Esophagus muscularis mucosa (tissue), 4 donors: ENCODE results near the gene MAML3.

Source experiments
- CTCF ChIP-seq, 3 experiments: fragments of 200-600 bp in 2 of 3; fragments of 450-650 bp in 1 of 3; sonication (generic) in 2 of 3; IDR thresholded peaks; one replicate each; pipeline ENCODE4 v1.5.1; 2017 to 2019; ENCODE audit warnings: antibody characterized with exemption in 3 of 3, mild to moderate bottlenecking in 2 of 3, moderate library complexity in 1 of 3
- EP300 ChIP-seq: sonication (generic); formaldehyde crosslinking; IDR thresholded peaks from one replicate; pipeline ENCODE4 v1.6.1; 2017; ENCODE audit warnings: antibody characterized with exemption
- POLR2A ChIP-seq: fragments of 450-650 bp; IDR thresholded peaks from one replicate; pipeline ENCODE4 v1.6.1; 2017; ENCODE audit warnings: antibody characterized with exemption, moderate library complexity, mild to moderate bottlenecking, low read depth

DNA sequence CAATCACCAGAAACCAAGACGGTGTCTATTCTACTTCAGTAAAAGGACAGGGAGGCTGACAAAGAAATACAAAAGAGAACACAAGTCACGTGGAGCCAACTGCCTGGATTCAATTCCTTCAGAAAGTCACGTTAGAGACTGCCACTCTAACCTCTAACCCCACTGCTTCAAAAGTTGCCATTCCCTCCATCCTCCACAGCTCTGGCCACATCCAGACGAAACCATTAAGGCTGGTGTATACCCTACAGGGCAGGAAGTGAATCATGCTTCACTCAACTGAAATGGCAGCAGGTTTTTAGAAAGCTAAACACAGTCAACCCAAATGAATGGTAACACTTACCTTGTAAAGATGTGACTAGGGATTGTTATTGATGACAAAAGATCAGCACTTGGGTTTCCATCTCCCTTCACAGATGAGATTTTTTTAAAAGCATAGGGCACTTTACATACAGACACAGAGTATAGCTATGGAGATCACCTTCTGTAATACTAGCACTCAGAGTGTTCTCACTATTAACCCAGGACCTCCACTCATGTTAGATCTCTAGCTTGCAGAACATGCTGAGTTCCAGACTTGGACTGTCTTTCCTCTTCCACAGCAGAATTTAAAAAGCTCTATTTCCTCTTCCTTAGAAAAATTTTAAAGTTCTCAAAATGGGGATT is 37.4 kb downstream of the MAML3 start:
- no peak for TF ChIP-seq CTCF (IDR thresholded peaks at IDR 0.05)
- TF ChIP-seq POLR2A = no peak
- no peak for TF ChIP-seq EP300
